NCI-H1105 treated with DMSO at 0.1 percent for 48 hours (cell line): ENCODE measurements around the gene STX1B.
"Not testable (repeated sequence)": the region's sequence is repeated elsewhere in the genome, so short reads cannot be mapped to it uniquely, and the experiment has no call there.

Experiments used
- DNase-seq: peaks from one replicate; lab custom pipeline; 2025; lab: John Stamatoyannopoulos, UW

Gene STX1B

DNA sequence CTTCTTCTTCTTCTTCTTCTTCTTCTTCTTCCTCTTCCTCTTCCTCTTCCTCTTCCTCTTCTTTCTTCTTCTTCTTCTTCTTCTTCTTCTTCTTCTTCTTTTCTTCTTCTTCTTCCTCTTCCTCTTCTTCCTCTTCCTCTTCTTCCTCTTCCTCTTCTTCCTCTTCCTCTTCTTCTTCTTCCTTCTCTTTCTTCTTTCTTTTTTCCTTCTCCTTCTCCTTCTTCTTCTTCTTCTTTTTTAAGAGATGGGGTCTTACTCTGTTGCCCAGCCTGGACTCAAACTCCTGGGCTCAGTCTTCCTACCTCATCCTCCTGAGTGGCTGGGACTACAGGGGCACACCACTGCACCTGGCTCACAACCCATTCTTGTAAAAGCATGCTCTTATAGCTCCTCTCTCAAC, 2.9 kb upstream of the STX1B start:
- DNase-seq: not testable (repeated sequence)

DNA sequence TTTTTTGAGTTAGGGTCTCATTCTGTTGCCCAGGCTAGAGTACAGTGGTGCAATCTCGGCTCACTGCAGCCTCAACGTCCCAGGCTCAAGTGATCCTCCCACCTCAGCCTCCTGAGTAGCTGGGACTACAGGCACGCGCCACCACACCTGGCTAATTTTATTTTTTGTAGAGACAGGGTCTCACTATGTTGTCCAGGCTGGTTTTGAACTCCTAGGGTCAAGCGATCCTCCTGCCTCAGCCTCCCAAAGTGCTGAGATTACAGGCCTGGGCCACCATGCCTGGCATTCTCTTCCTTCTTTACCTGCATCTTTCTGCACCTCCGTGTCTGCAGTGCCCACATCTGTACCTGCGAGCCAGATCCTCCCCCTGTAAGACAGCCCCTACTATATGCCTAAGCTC, 1.4 kb upstream of the STX1B start:
- not testable (repeated sequence) for DNase-seq

DNA sequence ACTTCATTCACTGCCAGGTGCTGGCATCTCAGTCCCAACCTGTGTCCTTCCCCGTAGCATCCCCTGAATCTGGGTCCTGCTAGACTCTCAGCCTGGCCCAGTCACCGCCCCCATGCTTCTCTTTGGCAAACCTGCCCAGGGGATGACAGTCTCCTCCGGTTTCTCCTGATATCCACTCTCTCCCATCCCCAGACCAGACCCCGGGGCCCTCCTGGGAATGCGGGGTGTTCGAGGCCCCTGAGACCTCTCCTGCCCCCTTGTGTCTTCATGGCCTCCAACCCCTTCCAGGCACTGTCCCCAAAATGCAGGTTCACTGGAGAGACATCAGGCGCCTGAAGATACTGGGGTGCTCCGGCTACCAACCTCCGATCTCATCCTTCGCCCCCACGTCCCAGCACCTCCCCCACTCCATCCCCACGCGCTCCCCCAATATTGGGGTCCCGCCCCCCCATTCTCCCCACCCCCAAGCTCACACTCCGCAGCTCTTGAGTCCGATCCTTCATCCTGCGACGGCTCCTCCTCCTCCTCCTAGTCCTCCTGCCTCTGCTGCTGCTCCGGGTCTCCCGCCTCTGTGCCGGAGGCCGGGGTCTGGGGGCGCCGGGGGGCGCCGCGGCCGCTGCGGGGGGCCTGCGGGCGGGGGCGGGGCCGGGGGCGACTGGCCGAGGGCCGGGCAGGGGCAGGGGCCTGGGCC, 399 bp downstream of the STX1B start:
- no peak for DNase-seq

- DNase-seq: no peak
Observed at GRCh38 chr16:31009120-31009519, 1.3 kb downstream of the STX1B start.

GRCh38 chr16:31008551-31008950, 1.9 kb downstream of the STX1B start:
- DNase-seq: no peak

DNA sequence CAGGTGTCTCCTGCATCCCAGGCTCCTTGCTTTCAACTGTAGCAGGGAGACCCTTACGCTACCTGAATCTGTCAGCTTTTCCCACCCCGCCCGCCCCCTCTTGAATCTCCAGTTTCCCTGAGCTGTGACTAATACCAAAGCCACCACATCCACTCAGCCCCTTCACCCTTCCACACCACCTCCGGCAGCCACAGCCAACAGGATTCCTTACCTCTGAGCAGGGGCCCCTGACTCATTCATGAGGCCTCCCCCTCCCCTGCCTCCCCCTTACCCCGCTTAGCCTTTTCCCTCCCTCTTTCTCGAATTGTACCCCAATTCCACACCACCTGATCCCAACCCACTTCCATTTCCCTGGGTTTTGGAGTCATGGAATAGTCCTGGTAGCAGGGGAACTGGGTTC, 2.3 kb downstream of the STX1B start:
- no peak for DNase-seq

DNA sequence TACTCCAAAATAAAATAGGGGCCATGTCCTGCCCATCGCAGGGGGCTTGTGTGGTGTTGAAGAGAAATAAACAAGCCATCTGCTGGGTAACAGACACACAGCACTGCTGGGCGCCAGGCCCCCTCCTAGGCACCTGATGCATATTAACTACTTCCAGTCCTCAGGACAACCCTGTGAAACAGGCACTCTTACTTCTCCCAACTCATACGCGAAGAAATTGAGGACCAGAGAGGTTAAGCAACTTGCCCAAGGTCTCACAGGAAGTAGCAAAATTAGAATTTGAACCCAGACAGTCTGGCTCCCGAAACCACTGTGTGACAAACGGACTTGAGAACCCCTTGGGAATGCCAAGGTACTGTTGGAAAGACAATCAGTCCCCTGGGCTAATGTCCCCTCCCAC, 2.8 kb downstream of the STX1B start:
- no peak for DNase-seq

GRCh38 chr16:31006589-31006988, 3.8 kb downstream of the STX1B start:
- DNase-seq: no peak

DNA sequence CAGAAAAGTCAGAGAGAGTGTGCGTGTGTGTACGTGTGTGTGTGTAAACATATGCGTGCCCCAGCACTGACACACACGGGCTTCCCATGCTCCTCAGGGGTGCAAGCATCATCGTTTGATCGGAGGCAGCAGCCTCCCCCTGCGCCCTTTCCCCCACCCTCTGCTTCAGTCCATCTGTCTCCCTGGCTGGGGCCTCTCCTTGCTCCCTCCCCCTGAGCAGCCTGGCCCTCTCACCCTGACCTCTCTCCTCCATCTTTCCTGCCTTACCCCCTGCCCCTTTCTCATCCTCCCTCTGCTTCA, 4.4 kb downstream of the STX1B start:
- no peak for DNase-seq

- DNase-seq: no peak
Observed at GRCh38 chr16:31005350-31006085, 4.9 kb downstream of the STX1B start.

GRCh38 chr16:31004658-31005057, 5.8 kb downstream of the STX1B start:
- DNase-seq: no peak

GRCh38 chr16:31003744-31004143, 6.7 kb downstream of the STX1B start:
- no peak for DNase-seq

GRCh38 chr16:31002862-31003341, 7.5 kb downstream of the STX1B start:
- DNase-seq: no peak

DNA sequence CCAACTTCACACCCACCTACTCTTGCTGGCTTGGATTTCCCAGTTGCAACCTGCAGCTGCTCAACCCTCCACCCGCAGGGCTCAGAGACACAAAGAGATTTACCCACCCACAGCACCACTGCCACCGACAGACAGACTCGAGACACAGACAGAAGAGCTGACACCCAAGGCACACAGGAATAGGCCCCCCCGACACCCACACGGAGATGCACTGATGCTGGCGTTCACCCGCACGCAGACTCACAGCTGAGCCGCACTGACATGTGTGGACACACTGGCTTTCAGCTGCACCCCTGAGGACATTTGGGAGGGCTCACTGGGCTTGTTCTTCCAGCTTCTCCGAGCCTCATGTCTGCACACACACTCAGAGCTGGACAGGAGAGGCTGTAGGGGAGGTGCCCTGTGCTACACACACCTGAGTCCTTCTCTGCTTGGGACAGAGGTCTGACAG, 8.2 kb downstream of the STX1B start:
- DNase-seq: no peak

DNA sequence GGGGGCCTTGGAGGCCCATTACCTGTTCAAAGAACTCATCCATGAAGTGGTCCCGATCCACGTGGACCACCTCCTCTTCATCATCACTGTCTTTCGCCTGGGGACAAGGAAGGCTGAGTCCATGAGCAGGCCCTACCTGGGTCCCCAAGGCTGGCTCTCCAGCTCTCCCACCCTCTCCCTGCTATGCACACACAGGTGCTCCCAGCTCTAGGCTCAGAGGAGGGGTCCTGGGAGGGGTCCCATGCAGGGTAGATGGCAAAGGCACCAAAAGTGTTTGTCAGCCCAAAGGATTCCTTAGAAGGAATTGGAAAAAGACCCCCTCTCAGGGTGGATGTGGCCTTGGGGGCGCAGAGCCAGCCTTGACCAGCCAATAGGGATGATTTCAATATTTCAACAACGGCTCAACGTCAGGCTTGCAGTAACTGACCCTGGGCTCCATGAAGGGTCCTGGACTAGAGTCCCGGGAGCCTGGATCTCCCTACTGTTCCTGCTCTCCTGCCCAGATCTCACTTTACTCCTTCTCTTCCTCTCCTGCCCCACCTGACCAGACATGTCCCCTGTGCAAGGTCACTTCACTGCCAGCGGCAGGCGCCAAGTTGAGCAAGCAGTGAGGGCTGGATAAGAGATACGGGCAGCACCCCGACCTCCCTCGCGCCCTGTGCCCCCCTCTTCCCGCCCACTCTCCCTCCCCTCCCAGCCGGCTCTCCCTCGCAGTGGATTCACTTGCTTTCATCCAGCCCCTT, 8.8 kb downstream of the STX1B start:
- no peak for DNase-seq

GRCh38 chr16:31000671-31001382, 9.6 kb downstream of the STX1B start:
- no peak for DNase-seq

DNA sequence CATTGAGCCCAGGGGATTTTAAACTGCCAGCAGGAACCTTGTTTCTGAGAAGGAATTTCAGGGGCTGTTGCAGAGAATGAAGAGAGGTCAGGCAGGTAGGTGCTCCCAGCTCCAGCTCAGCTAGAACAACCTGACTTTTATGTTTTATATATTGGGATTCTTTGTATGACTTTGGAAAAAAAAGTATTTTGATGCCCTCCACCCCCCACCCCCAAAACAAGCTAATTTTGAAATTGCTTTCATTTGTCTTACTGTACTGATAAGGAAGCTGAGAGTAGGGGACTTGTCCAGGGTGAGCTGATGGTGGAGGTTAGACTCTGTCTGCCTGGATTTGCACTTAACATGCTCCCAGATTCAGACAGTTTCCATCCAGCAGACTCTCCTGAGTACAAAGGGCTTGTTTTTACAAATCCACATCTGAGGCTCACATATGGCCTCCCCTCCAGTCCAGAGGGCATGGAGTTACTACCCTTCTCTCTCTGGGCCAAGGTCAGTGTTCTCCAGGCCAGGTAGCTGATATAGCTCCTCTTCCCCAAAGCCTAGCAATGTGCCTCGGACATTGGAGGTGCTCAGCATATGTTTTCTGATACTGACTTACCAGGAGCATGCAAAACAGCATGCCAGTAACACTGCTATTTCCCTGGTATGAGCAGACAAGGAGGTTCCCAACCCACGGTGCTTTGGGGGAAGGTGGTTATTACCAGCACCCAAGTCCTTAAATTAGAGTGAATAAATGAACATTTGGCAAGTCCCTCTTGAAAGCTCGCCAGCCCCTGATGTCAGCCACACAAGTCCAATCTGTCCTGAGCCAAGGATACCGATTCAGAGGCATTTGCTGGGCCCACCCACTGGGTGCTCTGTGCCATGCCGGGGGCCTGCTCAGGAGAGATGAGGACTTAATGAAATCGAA, 11.3 kb downstream of the STX1B start:
- DNase-seq: no peak

GRCh38 chr16:30997725-30998711, 12.4 kb downstream of the STX1B start:
- DNase-seq: no peak

DNA sequence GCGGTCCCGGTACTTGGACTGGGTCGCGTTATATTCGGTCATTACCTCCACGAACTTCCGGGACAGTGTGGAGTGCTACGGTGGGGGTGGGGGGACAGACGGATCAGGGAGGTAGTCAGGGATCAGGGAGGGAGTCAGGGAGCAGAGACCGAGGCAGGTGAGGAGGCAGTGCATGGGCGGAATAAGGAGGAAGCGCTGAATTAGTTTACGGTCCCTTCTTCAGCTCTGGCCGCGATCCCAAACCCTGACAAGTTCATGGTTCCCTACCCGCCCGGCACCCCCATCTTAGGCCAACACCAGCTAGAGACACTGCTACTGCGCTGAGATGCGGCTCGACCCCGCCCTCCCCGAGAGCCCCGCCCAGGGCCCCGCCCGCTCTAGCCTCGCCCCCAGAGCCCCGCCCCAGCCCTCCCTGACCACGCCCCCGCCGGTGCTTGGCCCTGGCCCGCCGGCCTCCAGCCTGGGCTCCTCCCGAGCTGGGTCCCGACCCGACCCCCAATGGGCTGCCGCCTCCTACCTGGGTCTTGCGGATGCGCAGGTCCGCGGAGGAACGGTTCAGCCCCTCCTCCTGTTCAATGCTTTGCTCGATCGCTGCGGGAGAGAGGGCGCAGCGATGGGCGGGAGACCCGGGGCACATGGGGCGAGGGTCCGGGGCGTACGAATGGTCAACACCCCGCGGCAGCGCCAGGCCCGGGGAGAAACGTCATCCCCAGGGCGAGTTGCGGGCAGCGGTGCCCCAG, 13.3 kb downstream of the STX1B start:
- DNase-seq: peak; percentile 21
